GM18507 (cell line): ENCODE results near the gene DCPS.
"Not testable (repeated sequence)": the region's sequence is repeated elsewhere in the genome, so short reads cannot be mapped to it uniquely, and the experiment has no call there.

Experiments
- DNase-seq: peaks from one replicate; pipeline ENCODE4 v3.0.0; 2011; ENCODE audit warnings: low read depth; ENCODE audit not compliant: insufficient read length; ENCODE audit errors: extremely low spot score
- FAIRE-seq: peaks from 2 replicates; lab custom pipeline; 2011; peaks lifted over from hg19 to GRCh38; lab: Jason Lieb, UNC

Gene DCPS, protein sequence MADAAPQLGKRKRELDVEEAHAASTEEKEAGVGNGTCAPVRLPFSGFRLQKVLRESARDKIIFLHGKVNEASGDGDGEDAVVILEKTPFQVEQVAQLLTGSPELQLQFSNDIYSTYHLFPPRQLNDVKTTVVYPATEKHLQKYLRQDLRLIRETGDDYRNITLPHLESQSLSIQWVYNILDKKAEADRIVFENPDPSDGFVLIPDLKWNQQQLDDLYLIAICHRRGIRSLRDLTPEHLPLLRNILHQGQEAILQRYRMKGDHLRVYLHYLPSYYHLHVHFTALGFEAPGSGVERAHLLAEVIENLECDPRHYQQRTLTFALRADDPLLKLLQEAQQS

GRCh38 chr11:126303623-126304456, at the start of gene DCPS:
TSS of gene DCPS (plus strand) at chr11:126304060. CDS start at chr11:126304081, 21 bp downstream.
- DNase-seq (peak; percentile 86), FAIRE-seq (peak; percentile 90)

DNA sequence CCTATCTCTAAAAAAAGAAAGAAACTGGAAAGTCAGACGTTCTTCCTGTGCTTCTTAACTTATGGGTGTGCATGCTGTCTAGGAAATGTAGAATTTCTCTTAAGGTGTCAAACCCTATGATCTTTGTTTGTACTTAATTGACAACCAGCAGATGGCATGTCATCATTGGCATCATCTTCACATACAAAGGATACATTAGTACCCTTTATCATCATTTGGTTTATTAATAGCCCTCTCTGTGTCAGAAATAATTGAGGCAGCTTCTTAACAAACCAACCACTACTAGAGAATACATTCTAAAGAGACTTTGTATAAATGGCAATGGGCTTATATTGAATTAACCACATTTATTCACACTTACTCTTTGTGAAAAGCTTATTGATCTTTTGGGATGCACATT, 49.0 kb upstream of the DCPS start:
- FAIRE-seq: no peak

GRCh38 chr11:126255507-126255906, 48.4 kb upstream of the DCPS start:
- not testable (repeated sequence) for DNase-seq, FAIRE-seq

More for the DNA sequence above, 49.0 kb upstream of the DCPS start:
- DNase-seq: no peak

- no peak for DNase-seq
- FAIRE-seq: no peak
Observed at GRCh38 chr11:126256216-126256615, 47.6 kb upstream of the DCPS start.

DNA sequence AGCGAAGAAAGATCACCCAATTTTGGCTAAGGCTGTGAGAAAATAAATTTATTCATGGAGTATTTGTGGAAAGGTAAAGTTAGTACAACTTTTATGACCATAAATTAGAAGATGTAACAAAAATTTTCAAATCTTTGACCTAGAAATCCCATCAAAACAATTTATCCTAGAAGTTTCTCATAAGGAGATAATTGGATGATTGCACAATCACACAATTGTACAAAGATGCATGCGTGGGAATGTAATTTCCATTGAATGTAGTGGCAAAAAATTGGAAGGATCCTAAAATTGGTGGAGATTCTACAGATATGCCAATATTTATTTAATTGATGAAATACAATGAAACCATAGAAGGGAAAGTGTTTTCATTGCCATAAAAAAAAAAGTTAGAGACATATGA, 46.7 kb upstream of the DCPS start:
- FAIRE-seq (no peak), DNase-seq (no peak)

DNA sequence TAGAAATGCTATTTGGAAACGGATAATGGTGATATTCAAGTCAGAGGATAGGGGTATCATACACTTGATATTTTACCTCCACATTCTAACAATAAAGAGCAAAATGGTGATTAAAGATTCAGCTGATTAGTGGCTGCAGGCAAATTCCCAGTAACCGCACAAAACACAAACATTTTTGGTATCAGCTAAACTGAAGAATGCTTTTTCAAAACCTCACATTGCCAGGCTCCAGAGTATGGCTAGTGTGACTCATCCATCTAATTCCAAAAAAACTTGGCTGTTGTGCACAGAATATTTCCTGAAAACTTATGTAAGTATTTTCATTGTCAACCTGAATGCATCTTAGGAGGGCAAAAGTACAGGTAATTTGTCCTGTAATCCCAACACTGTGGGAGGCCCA, 46.1 kb upstream of the DCPS start:
- no peak for FAIRE-seq
- no peak for DNase-seq

DNA sequence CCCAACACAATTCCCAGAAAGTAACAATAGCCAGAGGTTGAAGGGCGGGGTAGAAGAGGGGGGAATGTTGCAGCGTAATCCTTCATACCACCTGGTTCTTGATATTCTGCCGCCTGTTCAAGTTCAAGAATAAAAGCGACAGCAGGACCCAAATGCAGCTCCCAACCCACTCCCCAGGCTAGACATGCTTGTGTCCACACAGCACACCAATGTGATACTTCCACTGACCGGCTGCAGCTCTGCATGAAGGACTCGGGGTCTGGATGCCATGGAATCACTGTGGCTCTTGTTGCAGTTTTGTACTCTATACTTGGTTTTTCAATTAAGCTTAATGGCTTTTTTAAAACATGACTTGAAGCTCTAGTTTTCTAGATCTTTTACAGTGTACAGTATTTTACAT, 41.6 kb upstream of the DCPS start:
- no peak for FAIRE-seq
- DNase-seq: no peak

- no peak for FAIRE-seq
- no peak for DNase-seq
Observed at GRCh38 chr11:126263489-126263888, 40.4 kb upstream of the DCPS start.

DNA sequence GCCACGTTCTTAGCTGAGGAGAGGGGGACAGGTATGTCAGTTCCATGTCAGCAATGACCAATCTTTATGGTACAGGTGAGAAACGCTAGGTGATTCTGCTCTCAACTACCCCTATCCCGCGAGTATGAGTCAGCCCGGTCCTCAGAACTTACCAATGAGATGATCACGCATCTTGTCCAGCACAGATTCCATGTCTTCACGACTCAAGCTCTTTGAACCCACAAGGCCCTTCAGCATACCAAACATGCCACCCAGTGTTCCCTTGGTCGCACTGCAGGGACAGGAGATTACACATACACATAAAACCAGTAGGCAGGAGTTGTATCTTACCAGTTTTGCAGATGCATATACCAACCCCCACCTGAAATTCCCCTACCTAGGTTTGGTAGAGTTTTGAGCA, 38.0 kb upstream of the DCPS start:
- no peak for FAIRE-seq
- no peak for DNase-seq

DNA sequence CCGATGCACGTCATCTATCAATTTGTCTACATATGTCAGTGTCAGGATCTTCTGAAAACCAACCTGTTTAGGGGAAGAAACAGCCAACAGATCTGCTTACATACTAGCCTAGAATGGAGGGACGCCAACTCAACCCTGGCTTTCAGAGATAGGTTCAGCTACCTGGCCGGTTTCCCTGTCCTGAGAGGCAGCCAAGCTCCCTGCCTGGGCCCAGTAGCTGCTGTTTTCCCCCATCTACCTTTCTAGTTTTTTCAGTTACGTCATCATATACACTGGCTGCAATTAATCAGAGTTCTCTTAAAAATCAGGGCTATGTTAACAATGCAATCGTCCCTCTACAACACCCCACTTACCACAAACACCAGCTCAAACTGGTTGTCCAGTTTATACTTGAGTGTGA, 36.2 kb upstream of the DCPS start:
- DNase-seq (no peak), FAIRE-seq (no peak)

GRCh38 chr11:126268361-126268707, 35.5 kb upstream of the DCPS start:
- FAIRE-seq: no peak
- no peak for DNase-seq

- DNase-seq (peak; percentile 100), FAIRE-seq (peak; percentile 99)
Observed at GRCh38 chr11:126268708-126269579, 34.9 kb upstream of the DCPS start, which contains the start of the genes FOXRED1 and SRPRA. TSS of gene FOXRED1 (plus strand) at chr11:126269154. CDS start at chr11:126269207, 53 bp downstream. TSS of gene SRPRA (minus strand) at chr11:126268895. CDS start at chr11:126268804, 91 bp downstream.

DNA sequence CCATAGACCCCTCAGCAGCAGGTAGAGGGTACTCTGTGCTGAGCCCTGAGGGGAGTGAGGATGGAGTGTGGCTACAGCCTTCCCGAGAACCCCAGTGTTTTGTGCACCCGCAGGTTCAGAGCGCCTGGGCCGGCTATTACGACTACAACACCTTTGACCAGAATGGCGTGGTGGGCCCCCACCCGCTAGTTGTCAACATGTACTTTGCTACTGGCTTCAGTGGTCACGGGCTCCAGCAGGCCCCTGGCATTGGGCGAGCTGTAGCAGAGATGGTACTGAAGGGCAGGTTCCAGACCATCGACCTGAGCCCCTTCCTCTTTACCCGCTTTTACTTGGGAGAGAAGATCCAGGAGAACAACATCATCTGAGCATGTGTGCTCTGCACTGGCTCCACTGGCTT, 26.5 kb upstream of the DCPS start:
- FAIRE-seq (no peak), DNase-seq (no peak)

GRCh38 chr11:126277780-126278179, 26.1 kb upstream of the DCPS start:
- no peak for FAIRE-seq
- DNase-seq: no peak

DNA sequence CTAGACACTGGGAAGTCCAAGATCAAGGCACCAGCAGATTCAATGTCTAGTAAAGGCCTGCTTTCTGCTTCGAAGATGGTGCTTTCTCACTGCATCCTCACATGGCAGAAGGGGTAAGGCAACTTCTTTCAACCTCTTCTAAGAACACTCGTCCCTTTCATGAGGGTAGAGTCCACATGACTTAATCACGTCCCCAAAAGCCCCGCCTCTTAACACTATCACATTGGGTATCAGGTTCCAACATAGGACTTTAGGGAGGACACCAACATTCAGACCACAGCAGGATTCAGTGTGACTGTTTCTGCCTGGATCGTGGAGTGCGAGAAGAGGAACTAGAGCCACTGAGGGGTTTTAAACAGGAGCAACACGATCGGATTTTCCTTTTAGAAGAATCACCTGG, 24.7 kb upstream of the DCPS start:
- DNase-seq (no peak), FAIRE-seq (no peak)

DNA sequence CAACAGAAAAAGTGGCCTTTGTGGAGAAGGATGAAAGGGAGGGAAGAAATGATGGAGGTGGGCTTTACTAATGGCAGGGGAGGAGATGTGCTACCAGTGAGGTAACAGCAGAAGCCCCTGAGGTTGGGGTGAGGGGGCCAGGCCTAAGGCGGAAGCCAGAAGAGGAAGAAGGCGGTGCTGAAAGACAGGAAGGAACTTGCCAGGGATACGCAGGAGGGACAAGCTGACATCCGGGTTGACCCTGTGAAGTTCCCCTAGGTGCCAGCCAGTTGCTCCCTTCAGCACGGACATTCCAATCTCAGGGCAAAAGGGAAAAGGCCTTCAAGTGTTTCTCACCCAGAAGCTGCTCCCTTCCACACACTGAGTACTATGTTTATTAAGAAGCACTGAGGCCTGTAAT, 23.3 kb upstream of the DCPS start:
- DNase-seq: no peak
- no peak for FAIRE-seq

DNA sequence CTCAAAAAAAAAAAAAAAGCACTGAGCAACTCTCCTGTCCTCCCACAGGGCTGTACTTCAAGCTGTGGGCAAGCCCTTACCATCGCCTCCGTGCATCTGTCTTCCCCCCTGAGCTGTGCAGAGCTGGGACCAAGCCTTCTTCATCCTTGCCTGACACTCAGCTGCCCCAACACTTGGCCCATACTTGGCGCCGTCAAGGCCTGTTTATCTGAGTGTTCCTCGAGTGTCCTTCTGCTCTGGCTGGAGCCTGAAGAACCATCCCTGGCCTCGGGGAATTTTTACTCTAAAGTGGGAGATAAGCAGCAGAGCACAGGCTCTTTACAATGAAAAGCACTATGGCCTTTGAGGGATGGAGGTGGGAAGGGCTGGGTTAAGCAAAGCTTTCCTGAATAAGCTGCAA, 22.6 kb upstream of the DCPS start:
- FAIRE-seq (no peak), DNase-seq (no peak)

DNA sequence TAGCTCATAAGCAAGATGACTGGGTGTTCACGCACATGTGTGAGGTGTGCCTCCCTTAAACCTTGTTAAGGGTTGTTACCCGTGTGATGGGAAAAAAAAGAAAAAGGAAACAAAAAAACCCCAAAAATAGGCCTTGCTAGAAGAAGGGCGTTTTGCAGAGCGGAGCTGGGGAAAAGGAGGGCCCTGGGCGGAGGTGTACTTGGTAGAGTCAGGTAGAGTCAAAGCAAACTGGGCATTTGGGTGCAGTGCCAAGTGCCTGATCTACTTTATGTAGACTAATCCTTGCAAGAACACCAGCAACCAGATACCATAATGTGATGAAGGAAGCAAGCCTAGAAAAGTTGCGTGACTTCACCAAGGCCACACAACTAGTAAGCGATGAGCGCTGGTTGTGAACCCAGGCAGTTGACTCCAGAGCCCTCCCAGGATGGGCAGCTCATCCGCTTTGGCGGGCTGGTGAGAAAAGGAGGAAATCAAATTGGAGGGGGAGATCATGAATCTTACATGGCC, 22.1 kb upstream of the DCPS start:
- DNase-seq: no peak

DNA sequence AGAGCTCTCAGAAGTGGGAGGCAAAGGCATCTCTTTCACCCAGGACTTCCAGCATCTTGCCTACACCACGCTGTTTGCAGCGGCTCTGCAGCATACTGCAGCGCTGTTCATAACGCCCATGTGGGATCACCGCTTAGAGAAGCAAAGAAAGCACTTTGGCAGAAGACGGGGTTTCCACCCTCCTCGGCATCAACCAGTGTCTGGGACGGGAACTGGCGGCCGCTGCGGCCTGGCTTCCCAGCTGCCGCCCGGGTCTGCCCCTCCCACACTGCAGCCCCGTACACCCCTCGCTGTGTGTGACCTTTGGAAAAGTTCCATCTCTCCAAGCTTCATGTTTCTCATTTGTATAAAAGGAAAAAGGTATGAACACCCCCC, 21.5 kb upstream of the DCPS start:
- FAIRE-seq (no peak), DNase-seq (no peak)

More for the DNA sequence above, 22.1 kb upstream of the DCPS start:
- no peak for FAIRE-seq
